K562 (cell line): ENCODE results near the gene SMAD3. TPM values are rescaled to one million over a fixed set of nuclear protein-coding genes. Genes with fewer than 3 reads are reported as not detected.

Experiments
- CBFA2T3 ChIP-seq: fragments of 450-650 bp; IDR thresholded peaks from 2 replicates; pipeline ENCODE4 v1.6.1; 2017
- EGR1 ChIP-seq: fragments of 450-650 bp; conservative IDR thresholded peaks from 2 replicates; pipeline ENCODE4 v1.6.1; 2017; ENCODE audit warnings: mild to moderate bottlenecking
- KDM1A ChIP-seq, 2 experiments: fragments of 450-650 bp; IDR thresholded peaks; 2 replicates each; pipeline ENCODE4 v1.6.1; 2016; ENCODE audit warnings: mild to moderate bottlenecking in 2 of 2
- NCOR1 ChIP-seq: fragments of 450-650 bp; IDR thresholded peaks from 2 replicates; pipeline ENCODE4 v1.6.1; 2016; ENCODE audit warnings: mild to moderate bottlenecking, moderate library complexity
- PHB ChIP-seq: fragments of 250-450 bp; sonication (Bioruptor Pico); IDR thresholded peaks from 2 replicates; pipeline ENCODE4 v1.5.0; 2021
- RBFOX2 ChIP-seq: fragments of 200-400 bp; formaldehyde crosslinking; IDR thresholded peaks from 2 replicates; pipeline ENCODE4 v1.6.1; 2017; ENCODE audit warnings: low read depth, mild to moderate bottlenecking, low read length, moderate library complexity
- RFX7 ChIP-seq: fragments of 250-450 bp; sonication (Bioruptor Pico); IDR thresholded peaks from 2 replicates; pipeline ENCODE4 v1.5.1; 2021; ENCODE audit warnings: mild to moderate bottlenecking
- TCF7L2 ChIP-seq: fragments of 150-350 bp; IDR thresholded peaks from 2 replicates; pipeline ENCODE4 v1.6.1; 2016; ENCODE audit warnings: low read depth, mild to moderate bottlenecking, low read length, moderate library complexity
- ZNF764 ChIP-seq: fragments of 250-450 bp; sonication (Bioruptor Pico); IDR thresholded peaks from 2 replicates; pipeline ENCODE4 v1.4.0; 2020; ENCODE audit warnings: low read depth, mild to moderate bottlenecking, moderate library complexity
- polyA plus RNA-seq, 8 experiments: library from polyadenylated mRNA; depleted of rRNA in 4 of 8; stranded (reverse) in 5 of 8; unstranded in 3 of 8; fragments of >200 nt; fragmentation: Nextera tagmentation in 2 of 8; fragmentation: Illumina TruSeq in 1 of 8; extraction: Ambion mirVana in 2 of 8; extraction: Trizol in 1 of 8; gene quantifications; 2 replicates each; pipeline versions ENCODE4 v1.2.1 to v1.2.3, GENCODE V29; 2011 to 2014; ENCODE audit warnings: inconsistent platforms in 1 of 8, missing spikeins in 1 of 8
- total RNA-seq, 7 experiments: library from RNA; depleted of rRNA in 6 of 7; stranded (reverse); fragments of >200 nt in 6 of 7; fragmentation: Illumina TruSeq in 2 of 7; extraction: Trizol in 2 of 7; gene quantifications; 2 replicates each; pipeline versions ENCODE4 v1.2.1 to v1.2.3, GENCODE V29; 2011 to 2021; ENCODE audit warnings: low replicate concordance in 1 of 7
- TF ChIP-seq, protein P1 (sequence below): sonication (generic); formaldehyde crosslinking; IDR thresholded peaks from 2 replicates; pipeline ENCODE4 v1.5.0; 2020; ENCODE audit warnings: missing genetic modification reagents
- TF ChIP-seq, protein P2 (sequence below): fragments of 150-350 bp; conservative IDR thresholded peaks from 2 replicates; pipeline ENCODE4 v1.6.1; 2014; ENCODE audit warnings: low read length

SMAD3 gene
- total and polyA plus RNA-seq, 9 of the 15 experiments (the other 6 are each of a cell fraction or from before 2014, with no cell fraction given) = 4.3 to 39.2 (median 11.1) TPM

DNA sequence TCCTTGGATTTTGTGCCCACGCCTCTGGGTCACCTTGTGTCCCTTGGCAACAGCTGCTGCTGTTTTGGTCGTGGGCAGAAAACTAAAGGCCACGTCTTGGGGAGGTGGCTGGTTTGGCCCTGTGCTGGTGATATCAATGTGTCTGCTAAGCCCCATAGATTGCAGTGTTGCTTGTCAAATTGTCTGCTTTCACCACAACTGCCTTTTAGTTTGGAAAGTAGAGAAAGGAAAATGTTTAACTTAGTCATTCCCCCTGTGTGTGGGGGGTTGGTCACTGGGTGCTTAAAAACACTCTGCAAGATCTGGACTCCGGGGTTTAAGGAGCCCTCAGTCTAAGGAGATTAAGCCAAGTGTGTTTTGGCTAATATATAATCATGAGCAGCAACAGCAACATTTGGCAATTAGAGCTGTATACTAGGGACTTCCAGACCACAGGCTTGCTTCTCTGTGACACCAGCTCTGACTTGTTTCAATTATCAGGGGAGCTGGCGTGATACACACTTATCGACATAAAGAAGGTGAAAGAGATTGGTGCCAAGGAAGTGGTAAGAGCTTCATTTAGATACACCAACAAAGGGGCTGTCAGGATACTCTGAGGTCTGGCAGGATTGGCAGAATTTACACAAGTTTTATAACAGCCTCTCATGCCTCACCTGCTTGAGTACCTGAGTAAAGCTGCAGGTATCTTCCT, 3.5 kb downstream of the SMAD3 start (continued):
- no peak for TF ChIP-seq TCF7L2
- TF ChIP-seq, protein P1, sequence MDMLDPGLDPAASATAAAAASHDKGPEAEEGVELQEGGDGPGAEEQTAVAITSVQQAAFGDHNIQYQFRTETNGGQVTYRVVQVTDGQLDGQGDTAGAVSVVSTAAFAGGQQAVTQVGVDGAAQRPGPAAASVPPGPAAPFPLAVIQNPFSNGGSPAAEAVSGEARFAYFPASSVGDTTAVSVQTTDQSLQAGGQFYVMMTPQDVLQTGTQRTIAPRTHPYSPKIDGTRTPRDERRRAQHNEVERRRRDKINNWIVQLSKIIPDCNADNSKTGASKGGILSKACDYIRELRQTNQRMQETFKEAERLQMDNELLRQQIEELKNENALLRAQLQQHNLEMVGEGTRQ (CRISPR knock-in tag) = no peak
- peak; percentile 35; the same call in 1 of the 2 replicates for TF ChIP-seq RBFOX2
- TF ChIP-seq EGR1 = 0 out of 2 replicates have a peak, but pooled peaks have one; percentile 27
- TF ChIP-seq CBFA2T3 = peak; percentile 38
- TF ChIP-seq KDM1A (IDR thresholded peaks at IDR 0.05) = no peak
- TF ChIP-seq, protein P2, sequence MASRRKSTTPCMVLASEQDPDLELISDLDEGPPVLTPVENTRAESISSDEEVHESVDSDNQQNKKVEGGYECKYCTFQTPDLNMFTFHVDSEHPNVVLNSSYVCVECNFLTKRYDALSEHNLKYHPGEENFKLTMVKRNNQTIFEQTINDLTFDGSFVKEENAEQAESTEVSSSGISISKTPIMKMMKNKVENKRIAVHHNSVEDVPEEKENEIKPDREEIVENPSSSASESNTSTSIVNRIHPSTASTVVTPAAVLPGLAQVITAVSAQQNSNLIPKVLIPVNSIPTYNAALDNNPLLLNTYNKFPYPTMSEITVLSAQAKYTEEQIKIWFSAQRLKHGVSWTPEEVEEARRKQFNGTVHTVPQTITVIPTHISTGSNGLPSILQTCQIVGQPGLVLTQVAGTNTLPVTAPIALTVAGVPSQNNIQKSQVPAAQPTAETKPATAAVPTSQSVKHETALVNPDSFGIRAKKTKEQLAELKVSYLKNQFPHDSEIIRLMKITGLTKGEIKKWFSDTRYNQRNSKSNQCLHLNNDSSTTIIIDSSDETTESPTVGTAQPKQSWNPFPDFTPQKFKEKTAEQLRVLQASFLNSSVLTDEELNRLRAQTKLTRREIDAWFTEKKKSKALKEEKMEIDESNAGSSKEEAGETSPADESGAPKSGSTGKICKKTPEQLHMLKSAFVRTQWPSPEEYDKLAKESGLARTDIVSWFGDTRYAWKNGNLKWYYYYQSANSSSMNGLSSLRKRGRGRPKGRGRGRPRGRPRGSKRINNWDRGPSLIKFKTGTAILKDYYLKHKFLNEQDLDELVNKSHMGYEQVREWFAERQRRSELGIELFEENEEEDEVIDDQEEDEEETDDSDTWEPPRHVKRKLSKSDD = no peak
- TF ChIP-seq ZNF764 (CRISPR knock-in tag) = no peak
- no peak for TF ChIP-seq RFX7 (CRISPR knock-in tag)
- no peak for TF ChIP-seq PHB (CRISPR knock-in tag)
- peak; percentile 19; the same call in 1 of the 2 replicates for TF ChIP-seq NCOR1
